HG03565 (cell line): ENCODE data around the gene DNAL1.
"Not testable (repeated sequence)": the region's sequence is repeated elsewhere in the genome, so short reads cannot be mapped to it uniquely, and the experiment has no call there.

Experiments used
- ATAC-seq: cut with Tn5 transposase; IDR thresholded peaks from one replicate; pipeline ENCODE4 v1.9.1; 2021; ENCODE audit warnings: mild to moderate bottlenecking, moderate library complexity; ENCODE audit not compliant: unreplicated experiment

DNAL1 gene

DNA sequence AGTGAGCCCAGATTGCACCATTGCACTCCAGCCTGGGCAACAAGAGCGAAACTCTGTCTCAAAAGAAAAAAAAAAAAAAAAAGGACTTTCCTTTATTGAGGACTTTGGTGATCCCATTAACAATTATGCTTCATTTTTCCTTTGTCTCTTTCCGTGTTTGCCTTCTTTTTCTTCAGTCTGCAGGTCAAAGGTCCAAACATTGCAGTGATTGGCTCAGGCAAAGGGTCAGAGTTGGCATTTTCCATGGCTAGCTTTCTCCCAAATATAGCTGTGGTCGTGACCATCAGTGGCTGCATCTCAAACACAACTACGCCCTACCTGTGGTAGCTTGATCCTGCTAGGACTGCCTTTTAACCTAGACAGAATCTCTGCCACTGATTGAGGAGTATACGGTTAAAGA, 7.0 kb upstream of the DNAL1 start:
- ATAC-seq: no peak

DNA sequence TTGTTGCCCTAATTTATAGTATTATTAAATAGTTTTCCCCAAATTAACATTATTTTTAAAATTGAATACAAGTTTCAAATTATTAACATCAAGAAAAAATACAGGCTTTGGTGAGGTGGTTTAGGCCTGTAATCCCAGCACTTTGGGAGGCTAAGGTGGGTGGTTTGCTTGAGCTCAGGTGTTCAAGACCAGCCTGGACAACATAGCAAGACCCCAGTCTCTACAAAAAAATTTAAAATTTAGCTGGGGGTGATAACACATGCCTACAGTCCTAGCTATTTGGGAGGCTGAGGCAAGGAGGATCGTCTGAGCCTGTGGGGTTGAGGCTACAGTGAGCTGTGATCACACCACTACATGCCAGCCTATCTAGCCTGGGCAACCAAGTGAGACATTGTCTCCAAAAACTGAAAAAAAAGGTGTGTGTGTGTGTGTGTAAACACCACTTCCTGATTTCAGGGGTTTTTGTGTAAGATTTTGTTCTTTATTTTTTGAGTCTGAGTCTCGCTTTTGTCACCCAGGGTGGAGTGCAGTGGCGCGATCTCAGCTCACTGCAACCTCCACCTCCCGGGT, 3.9 kb upstream of the DNAL1 start:
- ATAC-seq: no peak

DNA sequence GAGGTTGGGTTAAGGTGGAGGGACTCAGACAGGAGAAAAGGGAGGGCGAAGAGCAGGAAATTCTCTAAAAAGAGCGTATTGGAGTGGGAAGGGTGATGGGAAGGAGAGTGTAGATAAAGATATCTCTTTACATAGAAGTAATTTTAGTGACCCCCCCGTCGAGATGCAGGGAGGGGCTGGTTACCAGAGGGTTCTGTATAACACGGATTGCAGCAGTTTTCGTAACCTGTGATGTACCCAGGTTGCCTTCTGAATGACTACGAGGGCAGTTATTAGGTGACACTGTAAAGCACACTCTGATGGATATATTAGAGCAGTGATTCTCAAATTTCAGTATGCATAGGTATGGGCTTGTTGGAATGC, 443 bp downstream of the DNAL1 start:
- no peak for ATAC-seq

DNA sequence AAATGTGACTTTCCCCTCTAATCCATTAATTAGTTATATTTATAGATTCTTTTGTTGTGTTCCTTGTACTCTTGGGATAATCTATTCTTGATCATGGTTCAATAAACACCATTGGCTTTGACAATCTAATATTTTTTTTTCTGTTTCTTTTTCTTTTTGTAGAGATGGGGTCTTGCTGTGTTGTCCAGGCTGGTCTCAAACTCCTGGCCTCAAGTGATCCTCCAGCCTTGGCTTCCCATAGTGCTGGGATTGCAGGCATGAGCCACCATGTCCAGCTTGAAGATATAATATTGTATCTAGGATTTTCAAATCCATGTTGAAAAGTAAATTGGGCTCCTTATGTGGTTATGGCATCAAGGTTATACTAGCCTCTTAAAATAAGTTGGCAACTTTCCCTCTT, 6.2 kb downstream of the DNAL1 start:
- ATAC-seq: no peak

DNA sequence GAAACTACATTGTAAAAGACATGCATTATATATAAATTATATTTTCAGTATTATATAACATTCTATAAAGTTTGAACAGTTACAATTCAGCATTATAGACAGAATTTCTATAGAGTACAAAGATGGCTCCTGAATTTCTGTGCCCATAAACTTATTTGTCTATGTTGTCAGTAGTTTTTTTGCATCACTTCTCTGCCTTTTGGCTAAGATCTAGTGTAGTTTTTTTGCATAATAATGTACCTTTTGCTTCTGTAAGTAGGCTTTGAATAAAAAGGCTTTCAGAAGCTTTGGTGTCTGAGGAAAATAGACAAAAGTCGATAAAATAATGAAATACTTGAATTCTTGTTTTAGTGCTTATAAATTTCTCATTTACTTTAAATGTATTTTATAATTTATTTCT, 11.1 kb downstream of the DNAL1 start:
- ATAC-seq: no peak

DNA sequence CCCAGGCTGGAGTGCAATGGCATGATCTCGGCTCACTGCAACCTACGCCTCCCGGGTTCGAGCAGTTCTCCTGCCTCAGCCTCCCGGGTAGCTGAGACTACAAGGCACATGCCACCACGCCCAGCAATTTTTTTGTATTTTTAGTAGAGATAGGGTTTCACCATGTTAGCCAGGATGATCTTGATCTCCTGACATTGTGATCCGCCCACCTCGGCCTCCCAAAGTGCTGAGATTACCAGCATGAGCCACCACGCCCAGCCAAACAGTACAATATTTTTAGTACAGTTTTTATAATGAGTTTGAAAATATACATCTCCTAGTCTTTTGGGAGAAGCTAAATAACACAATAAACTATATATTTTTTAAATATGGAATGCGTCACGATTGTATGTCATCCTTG, 14.4 kb downstream of the DNAL1 start:
- ATAC-seq: not testable (repeated sequence)

DNA sequence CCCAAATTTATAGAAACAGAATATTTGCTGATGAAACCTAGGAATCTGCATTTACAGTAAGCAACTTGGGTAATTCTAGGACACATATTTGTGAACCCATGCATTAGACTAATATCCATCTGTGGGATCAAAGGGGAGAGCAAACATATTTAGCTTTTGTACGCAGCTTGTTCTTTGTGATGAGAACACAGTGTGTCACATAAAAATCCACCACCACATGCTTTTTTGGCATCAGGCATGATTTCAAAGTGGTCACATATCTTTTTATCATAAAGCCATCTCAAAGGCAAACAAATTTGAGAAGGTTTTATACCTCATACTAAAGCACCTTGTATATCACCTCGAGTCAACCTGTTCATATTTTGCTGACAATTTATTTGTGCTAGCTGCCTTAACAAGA, 15.7 kb downstream of the DNAL1 start:
- no peak for ATAC-seq

DNA sequence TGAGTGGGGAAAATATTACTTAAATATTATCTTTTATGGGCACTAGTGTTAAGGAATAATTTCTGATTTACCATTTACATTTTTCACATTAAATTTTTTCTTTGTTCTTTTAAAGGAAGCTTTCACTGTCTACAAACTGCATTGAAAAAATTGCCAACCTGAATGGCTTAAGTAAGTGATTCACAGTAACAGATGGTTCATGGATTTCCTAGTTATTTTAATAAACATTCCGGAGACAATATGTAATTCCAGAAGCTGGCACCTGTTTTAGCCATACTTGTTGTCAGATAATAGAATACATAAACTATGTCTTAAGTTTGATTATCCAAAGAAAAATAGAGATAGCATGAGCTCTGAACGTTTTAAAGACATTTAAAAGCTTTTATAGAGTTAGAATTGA, 17.1 kb downstream of the DNAL1 start:
- no peak for ATAC-seq

DNA sequence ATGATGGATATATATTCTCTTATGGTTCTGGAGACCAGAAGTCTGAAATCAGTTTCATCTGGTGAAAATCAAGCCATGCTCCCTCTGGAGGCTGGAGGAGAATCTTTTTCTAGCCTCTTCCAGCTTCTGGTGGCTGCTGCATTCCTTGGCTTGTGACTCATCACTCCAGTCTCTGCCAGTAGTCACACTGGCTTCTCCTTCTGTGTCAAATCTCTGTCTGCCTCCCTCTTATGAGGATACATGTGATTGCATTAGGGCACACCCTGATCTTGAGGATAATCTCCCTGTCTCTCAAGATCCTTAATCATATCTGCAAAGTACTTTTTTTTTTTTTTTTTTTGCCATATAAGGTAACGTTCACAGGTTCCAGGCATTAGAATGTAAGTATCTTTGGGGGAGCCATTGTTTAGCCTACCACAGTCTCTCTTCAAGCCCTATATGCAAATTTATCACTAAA, 17.7 kb downstream of the DNAL1 start:
- no peak for ATAC-seq

DNA sequence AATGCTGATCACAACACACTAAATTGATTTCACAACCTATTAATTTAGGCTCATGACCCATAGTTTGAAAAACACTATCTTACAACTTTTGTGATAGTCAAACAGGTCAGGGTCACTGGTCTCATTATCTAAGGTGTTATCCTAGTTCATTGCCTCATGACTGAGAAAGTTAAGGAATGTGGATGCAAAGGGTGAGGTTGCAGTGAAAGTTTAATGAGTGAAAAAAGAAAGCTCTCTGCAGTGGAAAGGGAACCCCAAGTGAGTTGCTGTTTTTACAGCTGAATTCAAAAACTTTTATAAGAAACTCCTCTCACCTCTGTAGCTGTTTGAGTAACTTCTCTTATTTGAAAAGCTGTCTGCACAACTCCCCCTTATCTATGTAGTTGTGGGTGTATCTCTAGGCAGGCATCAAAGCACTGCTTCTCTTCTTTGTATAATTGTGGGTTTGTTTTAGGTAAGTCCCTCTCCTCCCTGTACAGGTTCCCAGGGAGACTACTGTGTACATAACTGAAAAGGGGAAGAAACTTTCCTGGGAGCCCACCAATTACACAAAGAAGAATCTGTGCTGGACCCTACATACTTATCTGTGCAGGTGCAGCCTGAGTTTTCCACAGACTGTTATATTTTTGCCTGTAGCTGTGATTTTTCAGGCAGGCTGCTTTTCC, 18.9 kb downstream of the DNAL1 start:
- no peak for ATAC-seq

DNA sequence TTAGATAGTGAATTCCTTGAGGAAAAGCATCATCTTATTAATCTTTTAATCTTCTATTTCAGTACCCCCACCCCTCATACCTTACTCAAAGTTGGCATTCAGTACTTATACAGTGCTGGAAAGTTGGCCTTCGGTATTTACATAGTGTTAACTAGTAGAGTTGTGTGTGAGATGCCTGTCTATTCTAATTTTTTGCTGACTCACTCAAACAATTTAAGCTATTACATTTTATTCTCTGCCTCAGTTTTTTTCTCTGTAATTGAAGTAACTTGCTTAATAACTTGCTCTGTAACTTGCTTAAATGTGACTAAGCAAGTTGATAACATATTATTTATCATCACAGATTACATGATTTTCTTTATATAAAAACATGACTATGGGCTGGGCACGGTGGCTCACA, 20.3 kb downstream of the DNAL1 start:
- ATAC-seq: no peak

DNA sequence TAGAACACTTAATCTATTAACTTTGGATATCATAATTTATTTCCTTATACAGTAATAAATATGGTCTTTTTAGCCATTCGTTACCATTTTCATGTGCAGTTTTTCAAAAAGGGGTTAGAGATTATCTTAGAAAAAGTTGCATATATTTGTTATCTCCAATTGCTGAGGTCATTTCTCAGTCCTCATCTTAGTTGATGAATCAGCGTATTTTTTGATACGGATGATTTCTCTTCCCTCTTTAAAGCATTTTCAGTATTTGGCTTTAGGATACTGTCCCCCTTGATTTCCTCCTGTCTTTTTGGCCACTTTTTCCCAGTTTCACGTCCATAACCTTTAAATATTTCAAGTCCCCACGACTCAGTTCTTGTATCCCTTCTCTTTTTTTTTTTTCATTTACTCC, 21.8 kb downstream of the DNAL1 start:
- no peak for ATAC-seq

DNA sequence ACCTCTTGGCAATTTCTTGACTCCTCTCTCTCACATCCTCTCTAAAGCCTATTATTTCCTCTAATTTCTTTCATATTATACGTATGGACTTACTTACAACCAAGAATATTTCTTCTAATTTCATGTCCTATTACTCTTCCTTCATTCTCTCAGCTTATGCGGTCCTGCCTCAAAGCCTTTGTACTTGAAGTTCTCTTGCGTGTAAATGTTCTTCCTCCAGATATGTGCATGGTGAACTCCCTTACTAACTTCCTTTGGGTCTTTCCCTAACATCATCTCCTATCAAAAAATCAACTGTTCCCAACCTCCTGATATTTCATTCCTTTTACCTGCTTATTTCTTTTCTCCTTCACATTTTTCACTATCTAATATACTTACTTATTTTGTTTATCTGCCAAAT, 23.1 kb downstream of the DNAL1 start:
- ATAC-seq: no peak

DNA sequence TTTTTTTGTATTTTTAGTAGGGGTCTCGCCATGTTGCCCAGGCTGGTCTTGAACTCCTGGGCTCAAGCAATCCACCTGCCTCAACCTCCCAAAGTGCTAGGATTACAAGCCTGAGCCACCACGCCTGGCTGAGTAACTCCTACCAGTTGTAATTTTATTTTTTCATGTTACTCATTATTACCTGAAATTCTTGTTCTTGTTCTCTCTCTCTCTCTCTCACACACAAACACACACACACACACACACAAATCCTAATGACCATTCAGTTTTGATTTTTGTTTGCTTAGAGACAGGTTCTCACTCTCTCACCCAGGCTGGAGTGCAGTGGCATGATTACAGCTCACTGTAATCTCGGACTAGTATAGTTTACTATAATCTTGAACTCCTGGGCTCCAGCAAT, 30.2 kb downstream of the DNAL1 start:
- ATAC-seq: no peak

DNA sequence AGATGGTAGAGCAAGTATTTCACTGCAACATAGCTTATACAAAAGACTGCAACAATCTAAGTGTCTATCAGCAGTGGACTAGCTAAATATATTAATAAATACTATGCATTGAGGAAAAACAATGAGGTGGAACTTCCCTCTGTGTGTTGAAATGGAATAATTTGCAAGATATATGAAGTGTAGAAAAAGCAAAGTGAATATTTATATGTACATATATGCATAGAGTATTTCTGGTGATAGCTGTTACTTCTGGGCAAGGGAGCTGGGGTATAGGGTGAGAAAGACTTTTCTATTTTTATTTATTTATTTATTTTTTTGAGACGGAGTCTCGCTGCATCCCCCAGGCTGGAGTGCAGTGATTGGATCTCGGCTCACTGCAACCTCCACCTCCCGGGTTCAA, 33.9 kb downstream of the DNAL1 start:
- ATAC-seq: no peak

DNA sequence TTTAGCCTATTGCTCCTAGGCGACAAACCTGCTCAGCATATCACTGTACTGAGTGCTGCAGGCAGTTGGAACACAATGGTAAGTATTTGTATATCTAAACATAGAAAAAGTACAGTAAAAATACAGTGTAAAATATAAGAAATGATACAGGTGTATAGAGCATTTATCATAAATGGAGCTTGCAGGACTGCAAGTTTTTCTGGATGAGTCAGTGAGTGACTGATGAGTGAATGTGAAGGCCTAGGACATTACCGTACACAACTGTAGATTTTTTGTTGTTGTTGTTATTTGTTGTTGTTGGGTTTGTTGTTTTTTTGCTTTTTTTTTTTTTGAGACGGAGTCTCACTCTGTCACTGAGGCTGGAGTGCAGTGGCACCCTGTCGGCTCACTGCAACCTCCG, 36.0 kb downstream of the DNAL1 start:
- ATAC-seq: no peak

DNA sequence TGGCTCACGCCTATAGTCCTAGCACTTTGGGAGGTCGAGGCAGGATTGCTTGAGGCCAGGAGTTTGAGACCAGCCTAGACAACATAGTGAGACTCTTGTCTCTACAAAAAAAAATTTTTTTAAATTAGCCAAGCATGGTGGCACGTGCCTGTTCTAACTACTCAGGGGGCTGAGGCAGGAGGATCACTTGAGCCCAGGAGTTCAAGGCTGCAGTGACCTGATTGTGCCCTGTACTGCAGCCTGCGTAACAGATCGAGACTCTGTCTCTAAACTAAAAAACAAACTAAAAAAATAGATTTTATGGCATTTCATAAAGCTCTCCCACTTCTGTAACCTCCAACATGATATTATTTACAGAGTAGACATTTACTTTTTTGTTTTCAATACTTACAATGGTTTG, 39.8 kb downstream of the DNAL1 start:
- no peak for ATAC-seq

DNA sequence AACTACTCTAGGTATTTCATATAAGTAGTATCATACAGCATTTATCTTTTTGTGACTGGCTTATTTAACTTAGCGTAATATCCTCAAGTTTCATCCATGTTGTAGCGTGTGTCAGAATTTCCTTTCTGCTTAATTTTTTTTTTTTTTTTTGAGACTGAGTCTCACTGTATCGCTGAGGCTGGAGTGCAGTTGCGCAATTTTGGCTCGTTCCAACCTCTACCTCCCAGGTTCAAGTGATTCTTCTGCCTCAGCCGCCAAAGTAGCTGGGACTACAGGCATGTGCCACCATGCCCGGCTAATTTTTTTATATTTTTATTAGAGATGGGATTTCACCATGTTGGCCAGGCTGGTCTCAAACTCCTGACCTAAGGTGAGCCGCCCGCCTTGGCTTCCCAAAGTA, 40.5 kb downstream of the DNAL1 start:
- ATAC-seq: no peak

DNA sequence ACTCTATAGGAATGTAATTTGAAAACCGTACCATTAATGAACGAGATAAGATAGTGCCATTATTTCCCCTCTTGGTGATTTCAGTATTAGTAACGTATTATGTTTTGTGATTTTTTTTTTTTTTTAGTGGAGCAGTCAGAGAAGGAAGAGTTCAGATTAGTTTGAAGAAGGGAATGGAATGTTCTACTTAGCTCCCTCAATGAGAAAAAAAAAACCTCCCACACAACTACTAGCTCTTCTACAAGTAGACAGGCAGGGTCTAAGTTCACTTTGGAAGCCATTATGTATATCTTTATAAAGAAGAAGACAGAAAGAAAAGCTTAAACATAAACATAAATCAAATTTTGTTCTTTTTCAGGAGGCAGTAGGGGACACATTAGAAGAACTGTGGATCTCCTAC, 42.1 kb downstream of the DNAL1 start:
- ATAC-seq: no peak

DNA sequence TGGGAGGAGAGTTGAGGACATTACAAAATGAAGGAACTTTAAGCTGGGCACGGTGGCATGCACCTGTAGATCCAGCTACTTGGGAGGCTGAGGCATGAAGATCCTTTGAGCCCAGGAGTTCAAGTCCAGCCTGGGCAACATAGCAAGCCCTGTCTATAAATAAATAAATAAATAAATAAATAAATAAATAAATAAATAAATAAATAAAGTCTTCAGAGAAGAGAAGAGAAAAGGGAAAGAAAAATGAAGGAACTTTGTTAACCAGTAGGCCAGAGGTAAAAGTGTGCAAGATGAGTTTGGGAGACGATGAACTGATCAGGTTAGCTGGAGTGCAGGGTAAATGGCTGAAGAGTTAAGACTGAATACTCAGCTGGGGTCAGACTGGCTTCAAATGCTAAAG, 49.3 kb downstream of the DNAL1 start:
- ATAC-seq: no peak

DNA sequence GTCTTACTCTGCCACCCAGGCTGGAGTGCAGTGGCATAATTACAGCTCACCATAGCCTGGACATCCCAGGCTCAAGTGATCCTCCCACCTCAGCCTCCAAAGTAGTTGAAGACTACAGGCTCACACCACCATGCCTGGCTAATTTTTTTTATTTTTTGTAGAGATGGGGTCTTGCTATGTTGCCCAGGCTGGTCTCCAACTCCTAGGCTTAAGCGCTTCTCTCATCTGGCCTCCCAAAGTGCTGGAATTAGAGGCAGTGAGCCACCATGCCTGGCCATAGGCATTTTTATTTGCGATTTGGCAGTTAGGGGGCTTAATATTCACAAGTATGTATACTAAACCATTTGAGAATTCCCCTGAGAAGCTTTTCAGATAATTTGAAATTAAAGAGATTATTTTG, 50.3 kb downstream of the DNAL1 start:
- ATAC-seq: no peak

DNA sequence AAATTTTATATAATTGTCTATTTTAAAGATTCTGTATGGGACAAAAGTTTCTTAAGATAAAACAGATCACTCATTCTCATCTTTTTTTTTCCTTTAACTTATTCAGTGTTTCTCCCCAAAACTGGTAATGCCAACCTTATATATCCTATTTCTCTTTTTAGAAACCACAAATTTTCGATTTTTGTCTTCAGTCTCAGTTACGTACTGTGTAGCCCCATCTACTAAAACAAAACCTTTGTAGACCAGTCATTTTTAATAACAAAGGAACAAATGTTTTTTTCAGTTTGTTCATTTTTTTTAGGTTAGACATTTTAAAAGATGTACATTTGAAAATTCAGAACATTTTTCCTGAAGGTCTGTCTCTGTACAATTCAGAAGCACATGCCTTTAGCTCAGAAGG, 51.2 kb downstream of the DNAL1 start:
- peak; percentile 41 for ATAC-seq
